WI38 (cell line): ENCODE measurements around the gene ONECUT1.

Experiments
- H3K4me3 ChIP-seq: 2 replicates; pipeline ENCODE4 v1.5.1; 2011; ENCODE audit warnings: low read depth, mild to moderate bottlenecking, control low read depth, low read length
- TF ChIP-seq, protein P1 (sequence below): IDR thresholded peaks from 2 replicates; pipeline ENCODE4 v1.5.1; 2012; ENCODE audit warnings: low read depth, mild to moderate bottlenecking, control low read depth, low read length

ONECUT1 gene

DNA sequence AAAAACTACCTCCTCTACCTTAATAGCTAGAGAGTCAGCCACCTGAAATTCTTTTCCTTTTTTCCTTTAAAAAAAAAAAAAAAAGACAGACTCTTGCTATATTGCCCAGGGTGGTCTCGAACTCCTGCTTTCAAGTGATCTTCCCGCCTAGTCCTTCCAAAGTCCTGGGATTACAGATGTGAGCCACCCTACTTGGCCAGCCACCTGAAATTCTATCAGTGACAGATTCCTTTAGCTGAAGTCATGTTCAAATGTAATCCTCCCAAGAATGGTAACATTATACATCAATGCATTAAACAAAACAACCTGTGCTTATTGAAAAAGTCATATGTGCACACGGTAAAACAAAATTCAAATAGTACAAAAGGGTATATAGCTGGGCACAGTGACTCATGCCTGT, 59.1 kb downstream of the ONECUT1 start:
- TF ChIP-seq, protein P1, sequence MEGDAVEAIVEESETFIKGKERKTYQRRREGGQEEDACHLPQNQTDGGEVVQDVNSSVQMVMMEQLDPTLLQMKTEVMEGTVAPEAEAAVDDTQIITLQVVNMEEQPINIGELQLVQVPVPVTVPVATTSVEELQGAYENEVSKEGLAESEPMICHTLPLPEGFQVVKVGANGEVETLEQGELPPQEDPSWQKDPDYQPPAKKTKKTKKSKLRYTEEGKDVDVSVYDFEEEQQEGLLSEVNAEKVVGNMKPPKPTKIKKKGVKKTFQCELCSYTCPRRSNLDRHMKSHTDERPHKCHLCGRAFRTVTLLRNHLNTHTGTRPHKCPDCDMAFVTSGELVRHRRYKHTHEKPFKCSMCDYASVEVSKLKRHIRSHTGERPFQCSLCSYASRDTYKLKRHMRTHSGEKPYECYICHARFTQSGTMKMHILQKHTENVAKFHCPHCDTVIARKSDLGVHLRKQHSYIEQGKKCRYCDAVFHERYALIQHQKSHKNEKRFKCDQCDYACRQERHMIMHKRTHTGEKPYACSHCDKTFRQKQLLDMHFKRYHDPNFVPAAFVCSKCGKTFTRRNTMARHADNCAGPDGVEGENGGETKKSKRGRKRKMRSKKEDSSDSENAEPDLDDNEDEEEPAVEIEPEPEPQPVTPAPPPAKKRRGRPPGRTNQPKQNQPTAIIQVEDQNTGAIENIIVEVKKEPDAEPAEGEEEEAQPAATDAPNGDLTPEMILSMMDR, result no peak
- H3K4me3 ChIP-seq, result no peak overlapping the region

DNA sequence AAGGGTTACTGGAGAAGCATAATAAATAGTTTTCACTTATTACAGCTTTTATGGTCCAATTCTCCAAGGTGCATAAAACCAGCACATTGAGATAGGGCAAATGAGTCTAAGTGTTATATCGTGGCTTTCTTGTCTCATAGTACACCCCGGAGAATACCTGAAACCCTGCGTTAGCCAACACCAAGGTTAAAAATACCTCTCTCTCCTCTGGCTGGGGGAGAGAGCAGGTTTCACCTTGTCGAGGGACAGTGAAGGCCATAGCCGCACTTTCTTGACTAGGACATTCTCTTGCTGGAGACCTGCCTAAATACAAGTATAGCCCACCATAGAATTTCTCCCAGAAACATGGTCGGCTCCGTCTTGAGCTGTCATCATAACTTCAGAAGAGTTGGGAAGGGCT, 59.5 kb downstream of the ONECUT1 start:
- no peak overlapping the region for H3K4me3 ChIP-seq
- TF ChIP-seq, protein P1, result no peak

DNA sequence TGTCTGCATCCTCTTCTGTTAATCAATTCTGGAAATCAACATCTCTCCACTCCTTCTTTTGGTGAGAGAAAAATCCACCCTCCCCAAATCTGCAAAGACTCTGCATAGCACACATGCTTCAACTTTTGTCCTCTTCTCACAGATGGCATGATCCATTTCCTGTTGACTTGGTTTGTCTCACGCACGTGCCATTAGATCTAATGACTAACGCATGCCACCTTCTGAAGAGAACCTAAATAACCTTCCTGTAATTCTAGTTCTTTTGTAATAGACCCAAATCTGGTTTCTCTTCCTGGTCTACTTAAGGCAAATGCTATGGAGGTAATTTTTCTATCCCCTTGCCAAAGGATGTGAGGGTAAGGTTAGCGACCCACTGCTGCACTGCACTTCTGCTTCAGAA, 60.0 kb downstream of the ONECUT1 start:
- no peak overlapping the region for H3K4me3 ChIP-seq
- TF ChIP-seq, protein P1, result no peak

DNA sequence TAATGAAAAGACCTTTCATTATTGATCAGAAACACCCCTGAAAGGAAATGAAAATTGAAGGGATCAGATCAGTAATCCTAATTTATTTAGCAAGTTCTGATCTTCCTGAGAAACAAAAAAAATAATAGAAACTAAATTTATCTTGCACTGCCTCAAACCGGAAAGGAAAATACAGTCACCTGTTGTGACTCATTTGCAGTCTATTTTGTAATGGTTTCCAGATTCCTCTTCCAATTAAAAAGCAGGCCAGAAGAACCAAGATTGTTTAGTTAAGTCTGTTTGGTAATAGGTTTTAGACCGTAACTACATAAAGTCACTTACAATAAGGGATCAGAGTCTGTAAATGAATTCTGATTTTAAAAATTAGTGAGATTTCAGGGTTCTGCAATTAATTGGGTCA, 61.2 kb downstream of the ONECUT1 start:
- H3K4me3 ChIP-seq, result no peak overlapping the region
- TF ChIP-seq, protein P1, result no peak

DNA sequence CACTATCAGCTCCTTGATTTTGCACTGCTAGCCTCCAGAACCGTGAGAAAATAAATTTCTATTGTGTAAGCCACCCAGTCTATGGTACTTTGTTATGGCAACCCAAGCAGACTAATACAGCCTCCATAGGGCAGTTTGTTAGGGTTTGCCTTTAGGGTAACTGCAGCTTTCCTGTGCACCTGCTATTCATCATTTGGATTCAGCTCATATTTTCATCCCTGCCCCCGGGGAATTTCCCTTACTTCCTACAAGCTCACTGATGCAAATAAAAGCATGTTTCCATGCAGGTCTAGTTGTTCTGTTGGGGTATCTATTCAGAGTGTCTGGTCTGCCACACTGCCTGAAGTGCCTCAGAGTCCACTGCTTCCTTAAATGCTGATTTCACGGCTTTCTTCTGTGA, 62.3 kb downstream of the ONECUT1 start:
- H3K4me3 ChIP-seq, result no peak overlapping the region
- TF ChIP-seq, protein P1, result no peak

DNA sequence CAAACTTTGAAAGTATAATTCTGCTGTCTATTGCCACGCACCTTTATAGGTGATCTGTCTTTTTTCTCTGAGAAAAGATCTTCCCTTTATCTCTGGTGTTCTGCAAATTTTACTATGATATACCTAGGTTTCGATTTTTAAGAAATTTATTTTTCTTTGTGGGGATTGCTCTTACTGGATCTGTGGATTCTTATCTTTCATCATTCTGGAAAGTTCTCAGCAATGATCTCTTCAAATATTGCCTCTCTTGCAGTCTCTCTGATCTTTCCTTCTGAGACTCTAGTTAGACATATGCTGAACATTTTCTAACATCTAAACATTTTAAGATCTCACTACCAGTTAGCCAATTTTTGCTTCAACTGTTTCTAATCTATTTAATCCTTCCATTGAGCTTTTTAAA, 63.9 kb downstream of the ONECUT1 start:
- TF ChIP-seq, protein P1, result no peak
- H3K4me3 ChIP-seq, result no peak overlapping the region

DNA sequence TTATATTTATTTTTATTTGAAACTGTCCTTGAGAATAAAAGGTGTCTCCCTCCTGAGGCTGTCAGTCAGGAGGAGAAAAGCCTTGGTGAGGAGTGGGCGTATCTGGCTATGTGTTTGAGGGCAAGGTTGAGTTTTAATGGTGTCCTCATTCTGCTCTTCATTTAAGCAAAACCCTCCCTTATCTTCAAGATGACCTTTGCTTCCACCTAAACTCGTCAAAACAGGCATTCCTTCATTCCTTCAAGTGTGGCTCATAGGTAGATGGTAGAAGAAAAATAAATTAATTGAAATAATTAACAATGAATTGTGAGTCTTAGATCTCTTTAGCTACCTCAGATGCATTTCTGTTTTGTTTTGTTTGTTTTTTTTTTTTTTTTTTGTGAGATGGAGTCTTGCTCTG, 71.6 kb downstream of the ONECUT1 start:
- TF ChIP-seq, protein P1, result no peak
- H3K4me3 ChIP-seq, result no peak overlapping the region
